GM18868 (cell line): ENCODE results near the gene TSHZ1.

Source experiments
- ATAC-seq: cut with Tn5 transposase; IDR thresholded peaks from one replicate; pipeline ENCODE4 v1.9.1; 2021; ENCODE audit warnings: mild to moderate bottlenecking, moderate library complexity; ENCODE audit not compliant: unreplicated experiment

TSHZ1 gene

GRCh38 chr18:75206452-75207309, 3.9 kb upstream of the TSHZ1 start:
- ATAC-seq: no peak

DNA sequence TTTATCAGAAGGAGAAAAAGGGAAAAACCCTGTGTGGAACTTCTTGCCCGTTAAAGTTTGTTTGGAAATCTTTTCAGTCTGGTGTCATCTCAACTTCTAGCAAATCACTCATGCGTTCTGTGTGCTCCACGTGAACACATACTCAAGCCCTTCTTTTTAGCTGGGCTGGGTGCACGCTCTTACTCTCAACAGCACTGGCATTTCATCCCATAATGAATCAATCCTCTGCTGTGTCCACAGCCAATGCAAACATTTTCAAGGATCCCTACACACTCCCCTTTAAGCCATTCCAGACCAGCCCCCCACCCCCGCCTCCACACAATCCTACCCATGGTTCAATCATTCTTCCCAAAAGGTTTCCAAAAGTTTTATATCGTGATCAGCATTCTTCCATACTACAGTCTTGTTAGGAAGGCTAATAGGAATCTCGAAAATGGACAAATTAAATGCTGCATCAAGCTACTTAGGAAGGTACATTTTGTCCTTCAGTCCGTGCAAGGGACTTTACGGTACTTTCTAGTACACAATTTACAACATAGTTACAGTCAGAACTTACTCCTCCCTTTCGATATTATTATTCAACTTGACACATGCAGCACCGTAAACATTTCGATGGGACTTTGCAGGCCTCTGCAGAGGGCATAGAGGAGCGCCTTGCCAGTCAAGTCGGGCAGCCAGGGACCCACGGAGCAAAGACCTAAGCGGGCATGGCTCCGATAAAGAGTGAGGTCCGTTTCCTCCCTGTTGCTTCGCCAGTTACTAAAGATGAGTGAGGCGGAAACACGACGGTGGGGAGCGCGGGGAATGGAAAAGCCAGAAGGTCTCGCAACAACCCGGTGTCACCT, 3.1 kb upstream of the TSHZ1 start:
- peak; percentile 15 for ATAC-seq

- peak; percentile 1 for ATAC-seq
These were observed 2.3 kb upstream of the TSHZ1 start for GRCh38 chr18:75208155-75208835.

GRCh38 chr18:75208836-75209128, 1.8 kb upstream of the TSHZ1 start:
- no peak for ATAC-seq

GRCh38 chr18:75209129-75209950, 1.3 kb upstream of the TSHZ1 start, which contains the start of gene PTGR3:
PTGR3 (minus strand) TSS chr18:75209139; CDS start chr18:75209058, 81 bp downstream.
- peak; percentile 41 for ATAC-seq

GRCh38 chr18:75209951-75210258, 692 bp upstream of the TSHZ1 start:
- no peak for ATAC-seq

GRCh38 chr18:75211002-75211621, 515 bp downstream of the TSHZ1 start:
- ATAC-seq: no peak

DNA sequence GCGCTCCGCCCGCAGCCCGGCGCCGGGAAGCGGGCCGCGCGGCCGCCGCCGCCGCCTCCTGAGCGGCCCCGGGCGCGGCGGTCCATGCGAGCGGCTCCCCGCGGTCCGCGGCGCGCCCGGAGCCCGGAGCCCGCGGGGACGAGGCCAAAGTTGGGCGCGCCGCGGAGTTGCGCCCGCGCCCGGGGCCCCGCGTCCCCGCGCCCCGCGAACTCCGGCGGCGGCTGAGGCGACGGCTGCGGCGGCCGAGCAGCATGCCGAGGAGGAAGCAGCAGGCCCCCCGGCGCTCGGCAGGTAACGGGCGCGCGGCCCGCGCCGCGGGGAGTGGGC, 992 bp downstream of the TSHZ1 start:
- ATAC-seq: no peak

- ATAC-seq: no peak
These were observed 1.6 kb downstream of the TSHZ1 start for GRCh38 chr18:75211953-75212750.

DNA sequence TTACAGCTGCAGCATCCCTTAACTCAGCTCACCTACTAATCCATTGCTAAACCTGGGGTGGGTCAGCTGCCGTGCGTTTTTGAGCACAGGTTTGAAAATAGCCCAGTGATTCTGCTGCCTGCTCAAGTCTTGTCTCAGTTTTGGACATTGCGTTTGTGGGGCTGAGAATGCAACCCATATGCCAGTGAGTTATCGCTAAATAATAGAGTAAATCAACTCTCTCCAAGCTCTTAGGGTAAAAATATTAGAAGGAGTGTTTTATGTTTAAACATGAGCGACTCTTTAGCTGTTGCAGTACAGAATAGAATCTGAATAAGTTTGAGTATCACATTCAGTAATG, 2.1 kb downstream of the TSHZ1 start:
- ATAC-seq: no peak

DNA sequence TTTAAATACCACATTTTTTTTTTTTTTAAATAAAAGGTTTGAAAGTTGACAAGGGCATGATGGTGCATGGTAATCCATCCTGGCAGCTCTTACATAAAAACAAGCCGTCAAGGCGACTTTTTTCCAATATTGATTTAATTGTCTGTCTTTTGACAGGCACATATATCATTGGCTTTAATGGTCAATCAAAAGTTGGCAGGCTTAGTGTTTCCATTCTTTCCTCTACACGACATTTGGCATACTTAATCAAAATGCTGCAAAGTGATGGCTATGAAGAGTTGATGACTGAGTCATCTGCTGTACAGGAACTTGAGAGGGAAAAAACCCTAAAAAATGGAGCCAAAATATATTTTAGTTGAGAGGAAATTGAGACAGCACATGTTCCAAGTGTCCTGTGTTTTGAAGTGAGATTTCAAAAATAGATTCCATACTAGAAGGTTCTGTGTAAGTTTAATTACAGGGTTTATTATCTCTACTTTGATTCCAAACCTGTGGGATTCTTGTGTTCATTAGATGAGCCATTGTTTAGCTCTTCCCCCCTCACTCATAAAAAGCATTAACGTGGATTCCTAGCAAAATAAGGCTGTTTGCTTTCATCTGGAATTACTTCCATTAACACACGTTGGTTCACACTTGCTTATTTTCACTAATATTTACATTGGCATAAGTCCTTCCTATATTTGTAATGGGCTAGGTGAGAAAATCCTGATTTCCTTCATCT, 3.2 kb downstream of the TSHZ1 start:
- no peak for ATAC-seq

- no peak for ATAC-seq
These were observed 3.7 kb downstream of the TSHZ1 start for GRCh38 chr18:75214332-75214690.

DNA sequence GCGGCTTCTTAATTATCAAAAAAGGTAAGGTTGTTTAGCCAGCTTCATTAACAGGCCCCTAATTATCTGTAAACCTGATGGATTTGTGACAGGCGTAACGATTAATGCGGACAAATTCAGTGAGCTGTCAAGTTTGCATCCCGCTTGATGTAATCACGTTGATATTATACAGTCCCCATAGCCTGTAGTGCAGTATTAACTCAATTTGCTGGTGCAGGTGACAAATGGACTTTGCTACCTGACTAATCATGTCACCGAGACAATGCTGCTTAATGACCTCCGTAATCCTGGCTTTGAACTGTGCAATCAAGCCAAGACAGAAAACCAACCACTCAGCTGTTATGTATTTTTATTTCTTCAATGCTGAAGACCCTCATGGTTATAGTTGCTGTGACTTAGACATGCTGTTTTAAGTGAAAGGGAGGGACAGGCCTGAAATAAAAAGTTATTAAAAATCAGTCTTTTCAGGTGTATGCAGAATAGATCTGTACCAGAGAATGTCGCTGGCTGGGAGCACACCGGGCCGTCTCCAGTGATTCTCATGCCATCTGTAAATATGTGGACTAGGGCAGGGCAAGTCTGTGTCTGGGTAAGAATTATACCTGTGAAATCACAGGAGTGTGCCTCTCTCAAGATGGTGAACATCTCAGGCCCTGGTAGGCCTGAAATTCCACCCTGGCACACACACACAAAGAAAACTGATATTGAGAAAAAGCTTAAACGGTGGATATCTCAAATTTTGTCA, 4.3 kb downstream of the TSHZ1 start:
- no peak for ATAC-seq

- no peak for ATAC-seq
These were observed 5.1 kb downstream of the TSHZ1 start for GRCh38 chr18:75215663-75216062.

- ATAC-seq: no peak
These were observed 5.8 kb downstream of the TSHZ1 start for GRCh38 chr18:75216212-75216910.

GRCh38 chr18:75216911-75217689, 6.5 kb downstream of the TSHZ1 start:
- no peak for ATAC-seq
